Inflammatory macrophage treated with lipopolysaccharide for 4 hours (primary cell): Measurements from ENCODE around the gene PTPN12.
A peak's percentile ranks its signal among the peaks of the same experiment; 100 is the strongest.

Experiments used
- DNase-seq: peaks from one replicate; pipeline ENCODE4 v3.0.0-alpha.2; 2020

The PTPN12 gene

GRCh38 chr7:77665161-77665560 lies 128.1 kb downstream of the PTPN12 start:
- no peak for DNase-seq

DNA sequence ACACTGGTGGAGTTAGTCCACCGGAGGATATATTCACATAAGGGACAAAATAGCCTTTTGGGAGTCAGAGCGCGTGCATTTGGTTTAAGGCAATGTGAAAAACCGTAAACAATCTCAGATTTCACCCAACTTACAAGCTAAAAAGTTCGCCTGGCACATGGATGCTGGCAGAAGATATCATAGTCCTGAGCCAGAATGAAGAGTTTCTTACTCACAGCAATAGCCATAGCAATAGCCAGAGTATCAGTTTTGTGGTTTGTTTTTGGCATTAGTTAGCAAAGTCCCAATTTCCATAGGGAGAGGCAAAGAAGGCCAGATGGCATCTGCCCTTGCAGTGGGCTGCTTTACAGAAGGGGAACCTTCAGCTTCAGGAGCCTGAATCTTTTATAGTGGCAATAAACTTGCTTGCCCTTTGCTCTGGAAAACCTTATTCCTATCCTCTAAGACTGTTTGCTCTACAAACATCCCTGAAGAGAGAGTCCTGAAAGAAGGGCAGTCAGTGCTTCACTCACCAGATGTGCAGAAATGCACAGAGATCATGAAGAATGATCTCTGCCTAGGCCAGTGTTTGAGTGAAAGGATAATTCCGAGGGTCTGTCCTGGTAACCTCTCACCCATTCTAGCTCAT lies 130.5 kb downstream of the PTPN12 start:
- no peak for DNase-seq

GRCh38 chr7:77674878-77675277 lies 137.8 kb downstream of the PTPN12 start:
- DNase-seq = no peak

DNA sequence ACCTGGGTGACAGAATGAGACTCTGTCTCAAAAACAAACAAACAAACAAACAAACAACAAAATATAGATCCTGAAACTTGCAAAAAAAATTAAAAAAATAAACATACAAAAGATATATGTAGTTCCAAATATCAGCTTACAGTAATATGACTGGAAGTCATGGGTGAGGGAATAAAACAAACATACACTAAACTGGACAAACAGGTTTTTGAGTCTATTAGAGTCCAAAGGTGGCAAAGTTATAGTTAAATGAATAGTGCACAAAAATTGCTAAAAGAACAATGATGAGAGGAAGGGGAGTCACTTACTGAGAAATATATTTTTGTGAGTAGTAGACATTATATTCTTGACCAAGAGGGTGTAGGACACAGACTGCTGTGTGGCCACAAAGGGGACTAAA lies 142.5 kb downstream of the PTPN12 start:
- DNase-seq = no peak

- DNase-seq = no peak
These were observed 143.2 kb downstream of the PTPN12 start for GRCh38 chr7:77680266-77680665.

- DNase-seq = no peak
These were observed 146.9 kb downstream of the PTPN12 start for GRCh38 chr7:77684030-77684429.

DNA sequence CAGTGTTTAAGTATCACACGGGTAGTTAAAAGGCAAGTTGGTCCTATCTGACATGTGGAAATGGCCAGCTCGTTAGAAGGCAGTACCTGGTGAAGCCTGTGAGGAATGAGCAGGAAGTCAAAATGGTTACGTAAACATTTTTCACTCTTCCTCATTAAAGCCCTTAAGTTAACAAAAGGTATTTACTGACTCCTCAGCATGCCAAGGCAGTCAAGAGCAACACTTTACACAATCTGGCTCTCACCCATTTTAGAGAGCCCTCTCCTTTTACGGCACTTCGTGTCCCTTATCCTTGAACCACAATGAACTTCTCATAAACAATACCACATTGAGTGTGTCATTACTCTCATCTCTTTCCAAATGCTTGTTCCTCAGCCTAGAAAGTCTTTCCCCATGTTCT lies 148.1 kb downstream of the PTPN12 start:
- peak; percentile 55 for DNase-seq

DNA sequence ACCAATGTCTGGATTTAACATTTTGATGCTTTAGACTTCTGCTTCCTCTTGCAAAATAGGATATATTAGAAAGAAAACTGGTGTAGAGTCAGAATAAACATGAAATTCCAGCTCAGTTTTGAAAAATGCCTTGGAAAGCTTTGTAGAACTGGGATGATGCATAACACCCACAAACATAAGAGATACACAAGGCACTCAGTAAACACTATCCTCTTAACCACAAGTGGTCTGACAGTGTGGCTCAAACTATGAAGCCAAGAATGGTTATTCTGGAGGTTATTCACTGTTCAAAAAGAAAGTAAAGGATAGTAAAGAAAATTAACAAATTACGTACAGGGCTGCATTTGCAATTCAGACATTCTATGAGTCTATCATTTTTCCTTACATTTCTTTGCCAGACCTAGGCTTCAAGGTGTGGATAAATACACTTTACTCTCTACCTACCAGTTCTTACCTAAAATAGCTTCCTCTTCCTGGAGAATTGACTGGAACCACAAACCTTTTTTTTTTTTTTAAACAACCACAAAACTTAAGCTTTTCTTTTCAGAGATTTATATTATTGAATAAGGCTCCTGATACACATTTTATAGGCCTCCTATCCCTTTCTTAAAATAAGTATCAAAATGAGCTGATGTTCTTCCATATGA lies 150.1 kb downstream of the PTPN12 start:
- no peak for DNase-seq

DNA sequence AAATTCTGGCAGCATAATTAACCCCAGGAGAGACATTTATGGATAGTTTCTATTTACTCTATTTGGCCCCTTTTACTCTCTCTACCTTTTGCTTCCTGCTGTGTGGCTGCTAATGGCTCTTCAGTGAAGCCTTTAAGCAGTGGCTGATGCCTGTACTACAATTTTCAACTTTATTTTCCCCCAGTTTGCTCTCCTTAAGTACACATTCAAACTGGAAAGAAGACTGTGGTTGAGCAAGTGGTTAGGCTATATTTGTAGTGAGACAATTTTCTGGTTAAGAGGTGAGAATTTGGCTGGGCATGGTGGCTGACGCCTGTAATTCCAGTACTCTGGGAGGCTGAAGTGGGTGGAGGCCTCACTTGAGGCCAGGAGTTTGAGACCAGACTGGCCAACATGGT lies 150.7 kb downstream of the PTPN12 start:
- no peak for DNase-seq
